K562 (cell line): ENCODE results near the gene LRRC3C. TPM values are rescaled to one million over a fixed set of nuclear protein-coding genes. Genes with fewer than 3 reads are reported as not detected.

Experiments used
- ATF7 ChIP-seq: fragments of 450-650 bp; IDR thresholded peaks from 2 replicates; pipeline ENCODE4 v1.7.1; 2014; ENCODE audit warnings: mild to moderate bottlenecking, moderate library complexity
- ELF4 ChIP-seq: fragments of 450-650 bp; formaldehyde crosslinking; IDR thresholded peaks from 2 replicates; pipeline ENCODE4 v1.4.0; 2022; ENCODE audit warnings: missing genetic modification characterization
- FOXJ2 ChIP-seq: fragments of 200-800 bp; sonication (Bioruptor generic); IDR thresholded peaks from 2 replicates; pipeline ENCODE4 v1.6.1; 2016; ENCODE audit warnings: missing genetic modification characterization, missing compliant biosample characterization
- KLF10 ChIP-seq: fragments of 250-450 bp; sonication (Bioruptor Pico); IDR thresholded peaks from 2 replicates; pipeline ENCODE4 v1.6.1; 2021; ENCODE audit warnings: matching md5 sums
- L3MBTL2 ChIP-seq: fragments of 450-650 bp; IDR thresholded peaks from 2 replicates; pipeline ENCODE4 v1.6.1; 2016; ENCODE audit warnings: mild to moderate bottlenecking, moderate library complexity
- MTA3 ChIP-seq: fragments of 450-650 bp; formaldehyde crosslinking; IDR thresholded peaks from 2 replicates; pipeline ENCODE4 v1.6.1; 2017; ENCODE audit warnings: mild to moderate bottlenecking, borderline replicate concordance
- MTF1 ChIP-seq: fragments of 250-450 bp; sonication (Bioruptor Pico); IDR thresholded peaks from 2 replicates; pipeline ENCODE4 v1.9.0; 2021; ENCODE audit warnings: moderate library complexity, mild to moderate bottlenecking, inconsistent platforms, borderline replicate concordance
- MXD1 ChIP-seq: fragments of 250-450 bp; sonication (Bioruptor Pico); IDR thresholded peaks from 2 replicates; pipeline ENCODE4 v1.8.0; 2021; ENCODE audit warnings: borderline replicate concordance, mild to moderate bottlenecking, moderate library complexity; ENCODE audit not compliant: poor library complexity, severe bottlenecking
- NCOA2 ChIP-seq, 2 experiments: fragments of 450-650 bp; IDR thresholded peaks; 2 replicates each; pipeline ENCODE4 v1.6.1; 2018; ENCODE audit warnings: mild to moderate bottlenecking in 2 of 2, moderate library complexity in 1 of 2; ENCODE audit not compliant: partially characterized antibody in 2 of 2
- NR0B1 ChIP-seq: fragments of 450-650 bp; IDR thresholded peaks from one replicate; pipeline ENCODE4 v1.6.1; 2018; ENCODE audit warnings: mild to moderate bottlenecking, moderate library complexity; ENCODE audit not compliant: partially characterized antibody
- PTBP1 ChIP-seq: fragments of 200-400 bp; formaldehyde crosslinking; IDR thresholded peaks from 2 replicates; pipeline ENCODE4 v1.6.1; 2017; ENCODE audit warnings: low read depth, low read length
- PTTG1 ChIP-seq: fragments of 450-650 bp; IDR thresholded peaks from 2 replicates; pipeline ENCODE4 v1.6.1; 2016; ENCODE audit warnings: low read depth, mild to moderate bottlenecking, missing genetic modification characterization, missing compliant biosample characterization
- SMAD2 ChIP-seq: fragments of 150-350 bp; IDR thresholded peaks from 2 replicates; pipeline ENCODE4 v1.6.1; 2014; ENCODE audit warnings: low read depth, mild to moderate bottlenecking, low read length
- SNAPC5 ChIP-seq: fragments of 250-450 bp; sonication (Bioruptor Pico); IDR thresholded peaks from 2 replicates; pipeline ENCODE4 v1.8.0; 2021; ENCODE audit warnings: moderate library complexity, mild to moderate bottlenecking, inconsistent platforms
- SP2 ChIP-seq: IDR thresholded peaks from 2 replicates; pipeline ENCODE4 v1.6.1; 2011; ENCODE audit warnings: mild to moderate bottlenecking, low read depth, low read length, moderate library complexity; ENCODE audit not compliant: poor library complexity, severe bottlenecking; ENCODE audit errors: extremely low read depth
- SPI1 ChIP-seq: IDR thresholded peaks from 2 replicates; pipeline ENCODE4 v1.6.1; 2011; ENCODE audit warnings: low read depth, low read length, control low read depth, borderline replicate concordance
- TFAM ChIP-seq: fragments of 250-450 bp; sonication (Bioruptor Pico); conservative IDR thresholded peaks from 2 replicates; pipeline ENCODE4 v1.5.0; 2021; ENCODE audit warnings: mild to moderate bottlenecking, moderate library complexity
- ZBTB1 ChIP-seq: sonication (generic); formaldehyde crosslinking; IDR thresholded peaks from 2 replicates; pipeline ENCODE4 v1.8.1; 2023; ENCODE audit warnings: missing genetic modification reagents, low read depth, mild to moderate bottlenecking, borderline replicate concordance
- ZC3H4 ChIP-seq: sonication (generic); formaldehyde crosslinking; IDR thresholded peaks from 2 replicates; pipeline ENCODE4 v1.9.0; 2021; ENCODE audit warnings: missing genetic modification reagents, borderline replicate concordance
- ZNF143 ChIP-seq: sonication (generic); formaldehyde crosslinking; IDR thresholded peaks from 2 replicates; pipeline ENCODE4 v1.9.0; 2022; ENCODE audit warnings: mild to moderate bottlenecking, missing genetic modification reagents
- ZNF263 ChIP-seq: sonication (generic); formaldehyde crosslinking; IDR thresholded peaks from 2 replicates; pipeline ENCODE4 v1.8.0; 2022; ENCODE audit warnings: mild to moderate bottlenecking, missing genetic modification reagents, borderline replicate concordance
- ZNF354B ChIP-seq: fragments of 250-450 bp; sonication (Bioruptor Pico); IDR thresholded peaks from 2 replicates; pipeline ENCODE4 v1.4.0; 2020
- polyA plus RNA-seq, 8 experiments: library from polyadenylated mRNA; depleted of rRNA in 4 of 8; stranded (reverse) in 5 of 8; unstranded in 3 of 8; fragments of >200 nt; fragmentation: Nextera tagmentation in 2 of 8; fragmentation: Illumina TruSeq in 1 of 8; extraction: Ambion mirVana in 2 of 8; extraction: Trizol in 1 of 8; gene quantifications; 2 replicates each; pipeline versions ENCODE4 v1.2.1 to v1.2.3, GENCODE V29; 2011 to 2014; ENCODE audit warnings: inconsistent platforms in 1 of 8, missing spikeins in 1 of 8
- total RNA-seq, 7 experiments: library from RNA; depleted of rRNA in 6 of 7; stranded (reverse); fragments of >200 nt in 6 of 7; fragmentation: Illumina TruSeq in 2 of 7; extraction: Trizol in 2 of 7; gene quantifications; 2 replicates each; pipeline versions ENCODE4 v1.2.1 to v1.2.3, GENCODE V29; 2011 to 2021; ENCODE audit warnings: low replicate concordance in 1 of 7
- TF ChIP-seq, protein P1 (sequence below), 2 experiments: fragments of 450-650 bp; IDR thresholded peaks; 2 replicates each; pipeline ENCODE4 v1.6.1; 2018; ENCODE audit warnings: mild to moderate bottlenecking in 2 of 2, low read depth in 1 of 2; ENCODE audit not compliant: partially characterized antibody in 2 of 2

Gene LRRC3C
- total and polyA plus RNA-seq, 9 of the 15 experiments (the other 6 are each of a cell fraction or from before 2014, with no cell fraction given), result not detected

GRCh38 chr17:39927101-39927928, at the start of gene LRRC3C, which contains the start of gene ORMDL3 (continued):
- TF ChIP-seq, protein P1, sequence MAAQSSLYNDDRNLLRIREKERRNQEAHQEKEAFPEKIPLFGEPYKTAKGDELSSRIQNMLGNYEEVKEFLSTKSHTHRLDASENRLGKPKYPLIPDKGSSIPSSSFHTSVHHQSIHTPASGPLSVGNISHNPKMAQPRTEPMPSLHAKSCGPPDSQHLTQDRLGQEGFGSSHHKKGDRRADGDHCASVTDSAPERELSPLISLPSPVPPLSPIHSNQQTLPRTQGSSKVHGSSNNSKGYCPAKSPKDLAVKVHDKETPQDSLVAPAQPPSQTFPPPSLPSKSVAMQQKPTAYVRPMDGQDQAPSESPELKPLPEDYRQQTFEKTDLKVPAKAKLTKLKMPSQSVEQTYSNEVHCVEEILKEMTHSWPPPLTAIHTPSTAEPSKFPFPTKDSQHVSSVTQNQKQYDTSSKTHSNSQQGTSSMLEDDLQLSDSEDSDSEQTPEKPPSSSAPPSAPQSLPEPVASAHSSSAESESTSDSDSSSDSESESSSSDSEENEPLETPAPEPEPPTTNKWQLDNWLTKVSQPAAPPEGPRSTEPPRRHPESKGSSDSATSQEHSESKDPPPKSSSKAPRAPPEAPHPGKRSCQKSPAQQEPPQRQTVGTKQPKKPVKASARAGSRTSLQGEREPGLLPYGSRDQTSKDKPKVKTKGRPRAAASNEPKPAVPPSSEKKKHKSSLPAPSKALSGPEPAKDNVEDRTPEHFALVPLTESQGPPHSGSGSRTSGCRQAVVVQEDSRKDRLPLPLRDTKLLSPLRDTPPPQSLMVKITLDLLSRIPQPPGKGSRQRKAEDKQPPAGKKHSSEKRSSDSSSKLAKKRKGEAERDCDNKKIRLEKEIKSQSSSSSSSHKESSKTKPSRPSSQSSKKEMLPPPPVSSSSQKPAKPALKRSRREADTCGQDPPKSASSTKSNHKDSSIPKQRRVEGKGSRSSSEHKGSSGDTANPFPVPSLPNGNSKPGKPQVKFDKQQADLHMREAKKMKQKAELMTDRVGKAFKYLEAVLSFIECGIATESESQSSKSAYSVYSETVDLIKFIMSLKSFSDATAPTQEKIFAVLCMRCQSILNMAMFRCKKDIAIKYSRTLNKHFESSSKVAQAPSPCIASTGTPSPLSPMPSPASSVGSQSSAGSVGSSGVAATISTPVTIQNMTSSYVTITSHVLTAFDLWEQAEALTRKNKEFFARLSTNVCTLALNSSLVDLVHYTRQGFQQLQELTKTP (IDR thresholded peaks at IDR 0.05; ENCODE audit: low read depth in 1 of 2, partially characterized antibody in 2 of 2), result peak in 1 of 2 experiments; percentile 96
- TF ChIP-seq FOXJ2 (no peak), ZC3H4 (CRISPR knock-in tag) (no peak), MXD1 (no peak), SP2 (no peak), PTTG1 (tag) (no peak), ZBTB1 (CRISPR knock-in tag) (no peak), NR0B1 (no peak), L3MBTL2 (no peak), MTA3 (peak; percentile 42; the same call in 1 of the 2 replicates), SMAD2 (peak; percentile 16; the same call in 1 of the 2 replicates), PTBP1 (no peak), ATF7 (peak; percentile 90), ZNF354B (CRISPR knock-in tag) (no peak), ZNF263 (CRISPR knock-in tag) (peak; percentile 56; the same call in 1 of the 2 replicates), ZNF143 (CRISPR knock-in tag) (peak; percentile 99), SPI1 (no peak), ELF4 (CRISPR knock-in tag) (no peak), NCOA2 (IDR thresholded peaks at IDR 0.05; ENCODE audit: partially characterized antibody in 2 of 2) (no peak), MTF1 (CRISPR knock-in tag) (no peak), KLF10 (CRISPR knock-in tag) (no peak), TFAM (CRISPR knock-in tag) (no peak), SNAPC5 (CRISPR knock-in tag) (no peak)
